GM12892 (cell line): Measurements from ENCODE around the gene ATXN1.

Experiments
- POLR2A ChIP-seq: IDR thresholded peaks from 2 replicates; pipeline ENCODE4 v1.6.1; 2011; ENCODE audit warnings: low read depth, low read length, control low read depth
- POLR2AphosphoS5 ChIP-seq: IDR thresholded peaks from 2 replicates; pipeline ENCODE4 v1.6.1; 2011; ENCODE audit warnings: low read depth, low read length, control low read depth
- TAF1 ChIP-seq: IDR thresholded peaks from 2 replicates; pipeline ENCODE4 v1.6.1; 2011; ENCODE audit warnings: low read depth, mild to moderate bottlenecking, control low read depth, low read length, borderline replicate concordance

- TF ChIP-seq POLR2A (no peak), TAF1 (no peak), POLR2AphosphoS5 (no peak)
Measured at GRCh38 chr6:16343593-16343992, 417.7 kb downstream of the ATXN1 start.
